Measurements from ENCODE around the gene GALNT1. TPM values are rescaled to one million over a fixed set of nuclear protein-coding genes. Genes with fewer than 3 reads are reported as not detected.

Gene GALNT1
- total and polyA plus RNA-seq, 2 donors (not counting 1 experiment from before 2014, with no cell fraction given): 7.5 to 51.3 TPM

GRCh38 chr18:35716169-35716831, 134.8 kb downstream of the GALNT1 start:
- H3K27me3 Mint-ChIP-seq: peaks cover 3% of the 10 kb centered on the region
- POLR2A ChIA-PET: no interaction called here
- Histone ChIP-seq H3K36me3 (replicated peaks in 1 of 2; ENCODE audit: control extremely low read depth in 1 of 2, control insufficient read depth in 1 of 2, extremely low read depth in 1 of 2, insufficient read depth in 2 of 2, low read length in 1 of 2) (peaks cover 0 to 5% of the 10 kb centered on the region in 2 experiments), H3K79me2 (ENCODE audit: control insufficient read depth, insufficient read depth, low read length) (no peaks in the 10 kb centered on the region), H3K27ac (ENCODE audit: low read length in 2 of 2) (no peak overlapping the region), H4K20me1 (ENCODE audit: control insufficient read depth, insufficient read depth, low read length, poor library complexity, severe bottlenecking) (no peaks in the 10 kb centered on the region), H3K4me1 (ENCODE audit: control insufficient read depth in 2 of 2, insufficient read depth in 2 of 2, low read length in 2 of 2) (no peaks in the 10 kb centered on the region), H3K9ac (ENCODE audit: low read length) (no peak overlapping the region), H3K4me3 (ENCODE audit: control extremely low read depth in 1 of 5, extremely low read depth in 1 of 5, insufficient read depth in 1 of 5, low read depth in 2 of 5, low read length in 4 of 5) (no peak overlapping the region), H2AFZ (ENCODE audit: insufficient read depth, low read depth, low read length, poor library complexity, severe bottlenecking) (no peak overlapping the region), H3K27me3 (replicated peaks in 1 of 4; ENCODE audit: control extremely low read depth in 1 of 4, control insufficient read depth in 3 of 4, insufficient read depth in 4 of 4, low read length in 3 of 4) (peaks cover 0 to under 1% (median 0%) of the 10 kb centered on the region in 4 experiments), H3K9me3 (ENCODE audit: control extremely low read depth in 1 of 3, control insufficient read depth in 2 of 3, insufficient read depth in 1 of 3, low read length in 2 of 3) (peaks cover 0 to 5% (median 2%) of the 10 kb centered on the region in 3 donors), H3K4me2 (replicated peaks; ENCODE audit: low read depth, low read length, poor library complexity, severe bottlenecking) (no peak overlapping the region)
- CTCF ChIA-PET: no interaction called here
- H3K9me3 Mint-ChIP-seq (ENCODE audit: insufficient read depth): peaks cover 13% of the 10 kb centered on the region
- TF ChIP-seq, protein P1, sequence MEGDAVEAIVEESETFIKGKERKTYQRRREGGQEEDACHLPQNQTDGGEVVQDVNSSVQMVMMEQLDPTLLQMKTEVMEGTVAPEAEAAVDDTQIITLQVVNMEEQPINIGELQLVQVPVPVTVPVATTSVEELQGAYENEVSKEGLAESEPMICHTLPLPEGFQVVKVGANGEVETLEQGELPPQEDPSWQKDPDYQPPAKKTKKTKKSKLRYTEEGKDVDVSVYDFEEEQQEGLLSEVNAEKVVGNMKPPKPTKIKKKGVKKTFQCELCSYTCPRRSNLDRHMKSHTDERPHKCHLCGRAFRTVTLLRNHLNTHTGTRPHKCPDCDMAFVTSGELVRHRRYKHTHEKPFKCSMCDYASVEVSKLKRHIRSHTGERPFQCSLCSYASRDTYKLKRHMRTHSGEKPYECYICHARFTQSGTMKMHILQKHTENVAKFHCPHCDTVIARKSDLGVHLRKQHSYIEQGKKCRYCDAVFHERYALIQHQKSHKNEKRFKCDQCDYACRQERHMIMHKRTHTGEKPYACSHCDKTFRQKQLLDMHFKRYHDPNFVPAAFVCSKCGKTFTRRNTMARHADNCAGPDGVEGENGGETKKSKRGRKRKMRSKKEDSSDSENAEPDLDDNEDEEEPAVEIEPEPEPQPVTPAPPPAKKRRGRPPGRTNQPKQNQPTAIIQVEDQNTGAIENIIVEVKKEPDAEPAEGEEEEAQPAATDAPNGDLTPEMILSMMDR (IDR thresholded peaks at IDR 0.05): no peak
- TF ChIP-seq EZH2 (IDR thresholded peaks at IDR 0.05; ENCODE audit: borderline replicate concordance, insufficient read depth, low read depth, low read length, poor library complexity, severe bottlenecking): no peak
- WGBS (ENCODE audit: insufficient coverage): no CpG with 5 or more reads among the region's 4 CpGs
- H3K4me3 Mint-ChIP-seq: no peak overlapping the region
- DNase-seq (no peak), ATAC-seq (ENCODE audit: low read depth) (no peak)
- H3K27ac Mint-ChIP-seq: no peak overlapping the region
- no peaks in the 10 kb centered on the region for H3K4me1 Mint-ChIP-seq
- intact Hi-C loops (cut with micrococcal nuclease): no loop called here

GRCh38 chr18:35717182-35717581, 135.6 kb downstream of the GALNT1 start:
- Histone ChIP-seq H3K27me3 (replicated peaks in 1 of 4; ENCODE audit: control extremely low read depth in 1 of 4, control insufficient read depth in 3 of 4, insufficient read depth in 4 of 4, low read length in 3 of 4) (peaks cover 0 to 8% (median 0%) of the 10 kb centered on the region in 4 experiments), H3K36me3 (replicated peaks in 1 of 2; ENCODE audit: control extremely low read depth in 1 of 2, control insufficient read depth in 1 of 2, extremely low read depth in 1 of 2, insufficient read depth in 2 of 2, low read length in 1 of 2) (peaks cover 0 to 3% of the 10 kb centered on the region in 2 experiments), H3K79me2 (ENCODE audit: control insufficient read depth, insufficient read depth, low read length) (no peaks in the 10 kb centered on the region), H3K9ac (ENCODE audit: low read length) (no peak overlapping the region), H3K4me2 (replicated peaks; ENCODE audit: low read depth, low read length, poor library complexity, severe bottlenecking) (no peak overlapping the region), H3K9me3 (ENCODE audit: control extremely low read depth in 1 of 3, control insufficient read depth in 2 of 3, insufficient read depth in 1 of 3, low read length in 2 of 3) (peaks cover 0 to 10% (median 5%) of the 10 kb centered on the region in 3 donors), H3K4me3 (ENCODE audit: control extremely low read depth in 1 of 5, extremely low read depth in 1 of 5, insufficient read depth in 1 of 5, low read depth in 2 of 5, low read length in 4 of 5) (no peak overlapping the region), H2AFZ (ENCODE audit: insufficient read depth, low read depth, low read length, poor library complexity, severe bottlenecking) (no peak overlapping the region), H3K27ac (ENCODE audit: low read length in 2 of 2) (no peak overlapping the region), H3K4me1 (ENCODE audit: control insufficient read depth in 2 of 2, insufficient read depth in 2 of 2, low read length in 2 of 2) (no peaks in the 10 kb centered on the region), H4K20me1 (ENCODE audit: control insufficient read depth, insufficient read depth, low read length, poor library complexity, severe bottlenecking) (no peaks in the 10 kb centered on the region)
- peaks cover 6% of the 10 kb centered on the region for H3K27me3 Mint-ChIP-seq
- H3K27ac Mint-ChIP-seq: no peak overlapping the region
- ChIA-PET POLR2A (no interaction called here), CTCF (no interaction called here)
- H3K4me1 Mint-ChIP-seq: no peaks in the 10 kb centered on the region
- ATAC-seq (ENCODE audit: low read depth): no peak
- WGBS (ENCODE audit: insufficient coverage): 80% methylated on average over 1 of the region's 5 CpGs
- peaks cover 13% of the 10 kb centered on the region for H3K9me3 Mint-ChIP-seq (ENCODE audit: insufficient read depth)
- DNase-seq: no peak
- no peak for TF ChIP-seq EZH2 (IDR thresholded peaks at IDR 0.05; ENCODE audit: borderline replicate concordance, insufficient read depth, low read depth, low read length, poor library complexity, severe bottlenecking)
- TF ChIP-seq, protein P1 (IDR thresholded peaks at IDR 0.05): no peak
- H3K4me3 Mint-ChIP-seq: no peak overlapping the region
- intact Hi-C loops (cut with micrococcal nuclease): no loop called here
